Mesenchymal stem cell (in vitro differentiated cells and primary cell): ENCODE results near the gene RSL1D1.
"Not testable (repeated sequence)": the region's sequence is repeated elsewhere in the genome, so short reads cannot be mapped to it uniquely, and the experiment has no call there.

Experiments used
- DNase-seq: peaks from one replicate; pipeline ENCODE4 v3.0.0-alpha.2; 2013
- H2AFZ ChIP-seq: one replicate; pipeline ENCODE4 v1.6.1; 2013; ENCODE audit warnings: low read depth, mild to moderate bottlenecking, control low read depth, inconsistent platforms, low read length, moderate library complexity
- H2AK5ac ChIP-seq: 2 replicates; pipeline ENCODE4 v1.6.1; 2013; ENCODE audit warnings: low read length, moderate library complexity, mild to moderate bottlenecking, inconsistent platforms; ENCODE audit not compliant: severe bottlenecking
- H2BK120ac ChIP-seq: one replicate; pipeline ENCODE4 v1.6.1; 2013; ENCODE audit warnings: low read depth, mild to moderate bottlenecking, inconsistent platforms, low read length, moderate library complexity
- H2BK12ac ChIP-seq, 2 experiments: one replicate each; pipeline ENCODE4 v1.6.1; 2013; ENCODE audit warnings: inconsistent platforms in 2 of 2, low read length in 2 of 2, mild to moderate bottlenecking in 2 of 2, moderate library complexity in 2 of 2, control low read depth in 1 of 2
- H2BK15ac ChIP-seq: one replicate; pipeline ENCODE4 v1.6.1; 2013; ENCODE audit warnings: mild to moderate bottlenecking, low read depth, inconsistent platforms; ENCODE audit not compliant: poor library complexity, severe bottlenecking
- H2BK5ac ChIP-seq: 2 replicates; pipeline ENCODE4 v1.6.1; 2013; ENCODE audit warnings: low read depth, mild to moderate bottlenecking, low read length, control low read depth, inconsistent platforms; ENCODE audit not compliant: poor library complexity, severe bottlenecking
- H3K14ac ChIP-seq, 2 experiments: one replicate each; pipeline ENCODE4 v1.6.1; 2013; ENCODE audit warnings: inconsistent platforms in 2 of 2, low read length in 2 of 2, control low read depth in 1 of 2, mild to moderate bottlenecking in 1 of 2, moderate library complexity in 1 of 2
- H3K18ac ChIP-seq, 2 experiments: one replicate each; pipeline ENCODE4 v1.6.1; 2013; ENCODE audit warnings: inconsistent platforms in 2 of 2, low read length in 2 of 2, control low read depth in 1 of 2, low read depth in 1 of 2, mild to moderate bottlenecking in 1 of 2
- H3K23ac ChIP-seq, 2 experiments: one replicate each; pipeline ENCODE4 v1.6.1; 2013; ENCODE audit warnings: inconsistent platforms in 2 of 2, low read length in 2 of 2, mild to moderate bottlenecking in 2 of 2, moderate library complexity in 2 of 2, control low read depth in 1 of 2
- H3K27ac ChIP-seq: 2 replicates; pipeline ENCODE4 v1.5.1; 2013; ENCODE audit warnings: mild to moderate bottlenecking, moderate library complexity, low read length, control low read depth, inconsistent platforms; ENCODE audit not compliant: poor library complexity, severe bottlenecking
- H3K27me3 ChIP-seq, 2 experiments: 2 replicates each; pipeline versions ENCODE4 v1.6.1 to v1.7.0; 2013; ENCODE audit warnings: low read length in 2 of 2, mild to moderate bottlenecking in 2 of 2, moderate library complexity in 2 of 2, control low read depth in 1 of 2, inconsistent platforms in 1 of 2; ENCODE audit not compliant: control insufficient read depth in 1 of 2, insufficient read depth in 1 of 2
- H3K36me3 ChIP-seq, 2 experiments: 2 replicates each; pipeline versions ENCODE4 v1.6.1 to v1.7.0; 2013; ENCODE audit warnings: low read length in 2 of 2, control low read depth in 1 of 2, inconsistent platforms in 1 of 2, low read depth in 1 of 2, mild to moderate bottlenecking in 1 of 2; ENCODE audit not compliant: insufficient read depth in 2 of 2, control insufficient read depth in 1 of 2
- H3K4ac ChIP-seq, 2 experiments: one replicate each; pipeline ENCODE4 v1.6.1; 2013; ENCODE audit warnings: inconsistent platforms in 2 of 2, low read length in 2 of 2, mild to moderate bottlenecking in 2 of 2, moderate library complexity in 2 of 2, control low read depth in 1 of 2, low read depth in 1 of 2
- H3K4me1 ChIP-seq: 2 replicates; pipeline ENCODE4 v1.6.1; 2013; ENCODE audit warnings: low read depth, low read length, control low read depth; ENCODE audit not compliant: control insufficient read depth, insufficient read depth
- H3K4me2 ChIP-seq: 2 replicates; pipeline ENCODE4 v1.6.1; 2013; ENCODE audit warnings: low read length, mild to moderate bottlenecking, inconsistent platforms; ENCODE audit not compliant: poor library complexity, severe bottlenecking
- H3K4me3 ChIP-seq, 2 experiments: 2 replicates each; pipeline versions ENCODE4 v1.5.1 to v1.7.0; 2013; ENCODE audit warnings: low read length in 2 of 2, mild to moderate bottlenecking in 2 of 2, control low read depth in 1 of 2, low read depth in 1 of 2; ENCODE audit not compliant: insufficient read depth in 1 of 2
- H3K79me1 ChIP-seq: replicated peaks from 2 replicates; pipeline ENCODE4 v1.6.1; 2013; ENCODE audit warnings: mild to moderate bottlenecking, control low read depth, low read length, inconsistent platforms; ENCODE audit not compliant: poor library complexity, severe bottlenecking
- H3K9ac ChIP-seq: 2 replicates; pipeline ENCODE4 v1.7.0; 2013; ENCODE audit warnings: mild to moderate bottlenecking, low read length, moderate library complexity
- H3K9me3 ChIP-seq: 2 replicates; pipeline ENCODE4 v1.7.0; 2013; ENCODE audit warnings: mild to moderate bottlenecking, low read length; ENCODE audit not compliant: control insufficient read depth
- H4K8ac ChIP-seq: one replicate; pipeline ENCODE4 v1.6.1; 2013; ENCODE audit warnings: inconsistent platforms, mild to moderate bottlenecking, low read length, moderate library complexity
- H4K91ac ChIP-seq: one replicate; pipeline ENCODE4 v1.6.1; 2013; ENCODE audit warnings: mild to moderate bottlenecking, low read length, inconsistent platforms
- WGBS: methylation state at CpG from one replicate; pipeline ENCODE4 v1.1.7; 2013; ENCODE audit warnings: mixed read lengths; 5-methylcytosine and 5-hydroxymethylcytosine counted together

RSL1D1 gene

DNA sequence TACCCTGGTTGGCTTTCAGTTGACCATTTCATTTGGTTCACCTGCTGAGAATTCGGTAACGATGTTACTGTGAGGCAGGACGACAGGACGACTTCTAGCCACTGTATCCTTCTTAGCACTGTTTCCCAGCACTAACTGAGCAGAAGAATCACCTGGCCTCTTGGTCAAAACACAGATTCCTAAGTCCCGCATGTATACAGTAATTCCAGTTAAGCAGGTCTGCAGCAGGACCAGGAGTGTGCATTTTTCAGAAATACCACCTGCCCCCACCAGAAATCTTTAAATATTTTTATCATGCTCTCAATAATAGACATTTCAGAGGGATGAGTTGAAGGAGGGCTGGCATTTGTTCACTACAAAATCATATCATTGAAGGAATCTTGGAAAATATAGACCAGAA is 22.6 kb downstream of the RSL1D1 start:
- H3K23ac ChIP-seq: no peak overlapping the region
- no peak overlapping the region for H3K18ac ChIP-seq
- H3K27me3 ChIP-seq: no peaks in the 10 kb centered on the region
- peaks cover 1% of the 10 kb centered on the region for H3K4me1 ChIP-seq
- H4K8ac ChIP-seq: no peak overlapping the region
- H3K9ac ChIP-seq: no peak overlapping the region
- H4K91ac ChIP-seq: no peak overlapping the region
- no peak overlapping the region for H2BK12ac ChIP-seq
- H2BK5ac ChIP-seq: no peak overlapping the region
- 90% methylated on average over 5 of the region's 5 CpGs for WGBS
- no peak overlapping the region for H3K4ac ChIP-seq
- H2BK15ac ChIP-seq: no peak overlapping the region
- DNase-seq: no peak
- no peak overlapping the region for H2AK5ac ChIP-seq
- H3K27ac ChIP-seq: no peak overlapping the region
- H3K36me3 ChIP-seq: no peaks in the 10 kb centered on the region
- H3K14ac ChIP-seq: no peak overlapping the region
- H3K4me2 ChIP-seq: no peak overlapping the region
- no peak overlapping the region for H2AFZ ChIP-seq
- H3K9me3 ChIP-seq: no peaks in the 10 kb centered on the region
- H2BK120ac ChIP-seq: no peak overlapping the region
- no peaks in the 10 kb centered on the region for H3K79me1 ChIP-seq
- no peak overlapping the region for H3K4me3 ChIP-seq

DNA sequence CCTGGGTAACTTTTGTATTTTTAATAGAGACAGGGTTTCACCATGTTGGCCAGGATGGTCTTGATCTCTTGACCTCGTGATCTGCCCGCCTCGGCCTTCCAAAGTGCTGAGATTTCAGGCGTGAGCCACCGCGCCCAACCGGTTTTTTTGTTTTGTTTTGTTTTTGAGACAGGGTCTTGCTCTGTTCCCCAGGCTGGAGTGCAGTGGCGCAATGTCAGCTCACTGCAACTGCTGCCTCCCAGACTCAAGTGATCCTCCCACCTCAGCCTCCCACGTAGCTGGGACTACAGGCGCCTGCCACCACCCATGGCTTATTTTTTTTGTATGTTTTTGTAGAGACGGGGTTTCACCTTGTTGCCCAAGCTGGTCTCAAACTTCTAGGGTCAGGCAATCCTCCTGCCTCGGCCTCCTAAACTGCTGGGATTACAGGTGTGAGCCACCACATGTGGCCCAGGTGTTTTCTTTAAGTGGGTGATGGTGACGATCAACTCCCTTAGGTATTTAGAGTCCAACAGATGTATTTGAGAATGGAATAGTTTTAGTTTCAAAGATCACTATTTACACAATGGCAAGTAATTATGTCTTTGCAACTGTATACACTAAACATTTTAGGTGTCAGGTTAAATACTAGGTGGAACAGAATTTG is 25.7 kb downstream of the RSL1D1 start:
- H4K91ac ChIP-seq, H3K9ac ChIP-seq, H3K27ac ChIP-seq, H3K27me3 ChIP-seq, DNase-seq, H3K23ac ChIP-seq, H2BK5ac ChIP-seq, H3K4me2 ChIP-seq, H2AFZ ChIP-seq, H3K4me3 ChIP-seq, H3K4ac ChIP-seq, H2BK120ac ChIP-seq, H3K4me1 ChIP-seq, H3K79me1 ChIP-seq, H2BK12ac ChIP-seq, H3K14ac ChIP-seq, H2BK15ac ChIP-seq, H4K8ac ChIP-seq, H2AK5ac ChIP-seq, H3K18ac ChIP-seq, H3K9me3 ChIP-seq, H3K36me3 ChIP-seq: not testable (repeated sequence)
- WGBS: 97% methylated on average over 9 of the region's 13 CpGs

DNA sequence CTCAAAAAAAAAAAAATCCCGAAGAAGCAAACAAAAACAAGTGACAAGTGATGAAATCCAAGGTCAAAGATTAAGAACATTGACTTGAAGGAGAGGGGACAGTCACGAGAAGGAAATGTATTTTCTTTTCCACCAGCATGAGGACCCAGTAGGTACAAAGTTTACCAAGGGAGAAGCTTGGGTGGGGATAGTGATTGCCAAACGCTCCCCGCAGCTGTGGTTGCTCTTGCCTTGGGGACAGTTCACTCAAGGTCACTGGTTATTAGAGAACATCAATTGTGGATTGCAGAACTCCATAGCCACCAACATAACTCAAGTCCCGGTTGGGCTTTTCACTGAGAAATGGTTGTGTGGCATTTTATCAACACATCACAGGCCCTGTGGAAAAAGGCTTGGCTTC is 27.0 kb downstream of the RSL1D1 start:
- no peak overlapping the region for H3K4me3 ChIP-seq
- no peak overlapping the region for H2AK5ac ChIP-seq
- no peaks in the 10 kb centered on the region for H3K79me1 ChIP-seq
- H3K23ac ChIP-seq: no peak overlapping the region
- no peak overlapping the region for H2BK12ac ChIP-seq
- no peak overlapping the region for H3K14ac ChIP-seq
- no peak overlapping the region for H2BK15ac ChIP-seq
- no peak overlapping the region for H2AFZ ChIP-seq
- no peak overlapping the region for H3K18ac ChIP-seq
- peaks cover 1% of the 10 kb centered on the region for H3K4me1 ChIP-seq
- H4K8ac ChIP-seq: no peak overlapping the region
- H2BK120ac ChIP-seq: no peak overlapping the region
- no peak overlapping the region for H3K27ac ChIP-seq
- peak; percentile 26 for DNase-seq
- no peak overlapping the region for H2BK5ac ChIP-seq
- no peak overlapping the region for H3K9ac ChIP-seq
- no peak overlapping the region for H3K4me2 ChIP-seq
- no peaks in the 10 kb centered on the region for H3K36me3 ChIP-seq
- no peak overlapping the region for H4K91ac ChIP-seq
- WGBS: 63% methylated on average over 3 of the region's 5 CpGs
- no peaks in the 10 kb centered on the region for H3K27me3 ChIP-seq
- H3K4ac ChIP-seq: no peak overlapping the region
- H3K9me3 ChIP-seq: no peaks in the 10 kb centered on the region

DNA sequence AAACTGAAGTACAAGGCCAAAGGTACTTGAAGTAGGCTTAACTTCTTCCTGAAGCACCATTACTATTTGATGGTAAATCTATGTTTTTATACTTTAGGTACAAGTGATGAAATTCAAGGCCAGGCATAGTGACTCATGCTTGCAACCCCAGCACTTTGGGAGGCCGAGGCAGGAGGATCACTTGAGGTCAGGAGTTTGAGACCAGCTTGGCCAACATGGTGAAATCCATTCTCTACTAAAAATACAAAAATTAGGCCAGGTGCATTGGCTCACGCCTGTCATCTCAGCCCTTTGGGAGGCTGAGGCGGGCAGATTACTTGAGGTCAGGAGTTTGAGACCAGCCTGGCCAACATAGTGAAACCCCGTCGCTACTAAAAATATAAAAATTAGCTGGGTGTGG is 27.7 kb downstream of the RSL1D1 start:
- H3K27me3 ChIP-seq, H2AK5ac ChIP-seq, H3K23ac ChIP-seq, H4K91ac ChIP-seq, H3K4ac ChIP-seq, DNase-seq, H4K8ac ChIP-seq, H3K4me3 ChIP-seq, H3K9ac ChIP-seq, H2BK5ac ChIP-seq, H2AFZ ChIP-seq, H3K18ac ChIP-seq, H3K4me2 ChIP-seq, H3K79me1 ChIP-seq, H3K4me1 ChIP-seq, H3K36me3 ChIP-seq, H3K14ac ChIP-seq, H2BK15ac ChIP-seq, H2BK120ac ChIP-seq, H3K27ac ChIP-seq, H2BK12ac ChIP-seq, H3K9me3 ChIP-seq: not testable (repeated sequence)
- 96% methylated on average over 5 of the region's 5 CpGs for WGBS
